ENCODE results near the gene NUMB.

- TF ChIP-seq CTCF (IDR thresholded peaks at IDR 0.05) (no peak), ZFX (IDR thresholded peaks at IDR 0.05; ENCODE audit: borderline replicate concordance) (no peak)
These were observed 210.1 kb downstream of the NUMB start for GRCh38 chr14:73248108-73248868.
